SIG-M5 (cell line): ENCODE results near the gene ANGEL2.
"Not testable (repeated sequence)": the region's sequence is repeated elsewhere in the genome, so short reads cannot be mapped to it uniquely, and the experiment has no call there.

Experiments used
- DNase-seq: peaks from one replicate; lab custom pipeline; 2025; lab: John Stamatoyannopoulos, UW

The ANGEL2 gene

GRCh38 chr1:212975111-212975918 lies 40.4 kb downstream of the ANGEL2 start:
- no peak for DNase-seq

GRCh38 chr1:212974711-212975110 lies 41.0 kb downstream of the ANGEL2 start:
- no peak for DNase-seq

- DNase-seq, result no peak
Measured at GRCh38 chr1:212973899-212974298, 41.8 kb downstream of the ANGEL2 start.

- no peak for DNase-seq
Measured at GRCh38 chr1:212973426-212973825, 42.2 kb downstream of the ANGEL2 start.

GRCh38 chr1:212971312-212971711 lies 44.4 kb downstream of the ANGEL2 start:
- DNase-seq, result no peak

GRCh38 chr1:212970085-212970484 lies 45.6 kb downstream of the ANGEL2 start:
- no peak for DNase-seq

GRCh38 chr1:212968368-212968863 lies 47.3 kb downstream of the ANGEL2 start:
- no peak for DNase-seq

- DNase-seq, result peak; percentile 13
Measured at GRCh38 chr1:212967801-212968200, 47.9 kb downstream of the ANGEL2 start.

GRCh38 chr1:212966616-212967015 lies 49.1 kb downstream of the ANGEL2 start:
- no peak for DNase-seq

GRCh38 chr1:212964993-212965392 lies 50.7 kb downstream of the ANGEL2 start:
- not testable (repeated sequence) for DNase-seq

- no peak for DNase-seq
Measured at GRCh38 chr1:212964102-212964501, 51.6 kb downstream of the ANGEL2 start.

- DNase-seq, result no peak
Measured at GRCh38 chr1:212962509-212962908, 53.2 kb downstream of the ANGEL2 start.

- DNase-seq, result no peak
Measured at GRCh38 chr1:212960932-212961331, 54.7 kb downstream of the ANGEL2 start.

GRCh38 chr1:212959266-212960220 lies 56.1 kb downstream of the ANGEL2 start:
- DNase-seq, result no peak

- DNase-seq, result no peak
Measured at GRCh38 chr1:212958175-212958574, 57.5 kb downstream of the ANGEL2 start.

GRCh38 chr1:212957546-212957945 lies 58.1 kb downstream of the ANGEL2 start:
- DNase-seq, result no peak

- DNase-seq, result no peak
Measured at GRCh38 chr1:212955961-212956620, 59.6 kb downstream of the ANGEL2 start.

- no peak for DNase-seq
Measured at GRCh38 chr1:212955098-212955497, 60.6 kb downstream of the ANGEL2 start.

GRCh38 chr1:212954514-212954913 lies 61.2 kb downstream of the ANGEL2 start:
- DNase-seq, result no peak

GRCh38 chr1:212953321-212953720 lies 62.3 kb downstream of the ANGEL2 start:
- DNase-seq, result no peak

GRCh38 chr1:212952641-212952976 lies 63.1 kb downstream of the ANGEL2 start:
- no peak for DNase-seq

GRCh38 chr1:212951947-212952640 lies 63.6 kb downstream of the ANGEL2 start:
- DNase-seq, result no peak
